ENCODE measurements around the gene RCOR1.

Gene RCOR1

DNA sequence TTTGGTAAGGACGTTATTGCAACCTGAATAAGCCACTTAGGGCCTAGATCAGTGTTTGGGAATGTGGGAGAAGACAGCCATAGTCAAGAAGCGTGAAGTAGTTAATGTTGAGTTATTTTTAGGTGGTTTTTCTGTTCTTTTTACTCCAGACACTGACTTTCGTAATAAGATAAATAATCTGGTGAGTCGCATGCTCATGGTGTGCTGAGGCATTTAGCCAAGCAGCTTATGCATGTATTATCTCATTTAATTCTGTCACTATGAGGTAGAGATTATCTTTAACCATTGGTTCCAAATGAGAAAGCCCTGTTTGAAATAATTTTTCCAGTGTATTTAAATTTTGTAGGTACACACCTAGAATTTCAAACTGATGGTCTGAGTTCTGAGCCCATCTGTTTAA lies 67.3 kb downstream of the RCOR1 start:
- Histone ChIP-seq H3K27me3 (ENCODE audit: control insufficient read depth, insufficient read depth, low read length) (no peaks in the 10 kb centered on the region), H3K4me1 (ENCODE audit: control insufficient read depth, insufficient read depth, low read length) (no peaks in the 10 kb centered on the region), H3K9ac (ENCODE audit: low read length) (no peak overlapping the region), H3K4me3 (ENCODE audit: low read length) (no peak overlapping the region), H3K36me3 (ENCODE audit: control insufficient read depth, insufficient read depth, low read length) (no peaks in the 10 kb centered on the region), H3K27ac (ENCODE audit: low read depth, low read length) (no peak overlapping the region)

DNA sequence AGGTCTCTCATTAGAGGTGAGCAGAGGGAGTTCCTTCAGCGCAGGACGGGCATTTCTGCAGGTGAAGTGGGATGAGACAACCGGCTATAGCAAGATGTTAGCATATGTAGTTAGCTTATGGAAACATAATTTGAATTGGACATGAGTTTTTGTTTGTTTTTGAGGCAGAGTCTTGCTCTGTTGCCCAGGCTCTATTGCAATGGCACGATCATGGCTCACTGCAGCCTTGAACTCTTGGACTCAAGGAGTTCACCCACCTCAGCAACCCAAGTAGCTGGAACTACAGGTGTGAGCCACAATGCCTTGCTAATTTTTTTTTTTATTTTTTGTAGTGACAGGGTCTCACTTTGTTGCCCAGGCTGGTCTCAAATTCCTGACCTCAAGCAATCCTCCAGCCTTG lies 69.2 kb downstream of the RCOR1 start:
- Histone ChIP-seq H3K36me3 (ENCODE audit: control insufficient read depth, insufficient read depth, low read length) (no peaks in the 10 kb centered on the region), H3K4me3 (ENCODE audit: low read length) (no peak overlapping the region), H3K27me3 (ENCODE audit: control insufficient read depth, insufficient read depth, low read length) (no peaks in the 10 kb centered on the region), H3K27ac (ENCODE audit: low read depth, low read length) (no peak overlapping the region), H3K4me1 (ENCODE audit: control insufficient read depth, insufficient read depth, low read length) (no peaks in the 10 kb centered on the region), H3K9ac (ENCODE audit: low read length) (no peak overlapping the region)

DNA sequence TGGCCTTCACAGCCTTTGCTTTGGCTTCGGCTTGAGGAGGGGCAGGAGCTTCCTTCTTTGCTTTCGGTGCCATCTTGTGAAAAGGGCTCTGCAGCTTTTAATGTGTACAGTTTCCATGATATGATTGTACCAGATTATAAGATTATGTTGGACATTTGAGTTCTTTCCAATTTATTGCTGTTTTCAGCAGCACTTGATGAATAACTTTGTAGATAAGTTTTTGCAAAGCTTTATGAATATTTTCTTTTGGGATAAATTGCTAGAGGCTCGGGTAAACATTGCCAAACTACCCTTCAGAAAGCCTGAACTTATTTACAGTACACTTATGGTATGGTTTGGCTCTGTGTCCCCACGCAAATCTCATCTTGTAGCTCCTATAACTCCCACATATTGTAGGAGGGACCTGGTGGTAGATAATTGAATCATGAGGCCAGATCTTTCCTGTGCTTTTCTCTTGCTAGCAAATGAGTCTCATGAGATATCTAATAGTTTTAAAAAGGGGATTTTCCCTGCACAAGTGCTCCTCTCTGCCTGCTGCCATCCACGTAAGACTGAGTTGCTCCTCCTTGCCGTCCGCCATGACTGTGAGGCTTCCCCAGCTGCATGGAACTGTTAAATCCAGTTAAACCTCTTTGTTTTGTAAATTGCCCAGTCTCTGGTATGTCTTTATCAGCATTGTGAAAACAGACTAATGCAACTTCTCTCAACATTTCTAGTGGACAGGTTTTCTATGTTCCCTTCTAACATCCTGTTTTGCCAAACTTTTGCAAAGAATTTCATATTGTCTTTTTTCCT lies 70.4 kb downstream of the RCOR1 start:
- no peaks in the 10 kb centered on the region for H3K36me3 ChIP-seq (ENCODE audit: control insufficient read depth, insufficient read depth, low read length)
- no peaks in the 10 kb centered on the region for H3K27me3 ChIP-seq (ENCODE audit: control insufficient read depth, insufficient read depth, low read length)
- H3K27ac ChIP-seq (ENCODE audit: low read depth, low read length) = no peak overlapping the region
- no peak overlapping the region for H3K4me3 ChIP-seq (ENCODE audit: low read length)
- no peaks in the 10 kb centered on the region for H3K4me1 ChIP-seq (ENCODE audit: control insufficient read depth, insufficient read depth, low read length)
- no peak overlapping the region for H3K9ac ChIP-seq (ENCODE audit: low read length)

DNA sequence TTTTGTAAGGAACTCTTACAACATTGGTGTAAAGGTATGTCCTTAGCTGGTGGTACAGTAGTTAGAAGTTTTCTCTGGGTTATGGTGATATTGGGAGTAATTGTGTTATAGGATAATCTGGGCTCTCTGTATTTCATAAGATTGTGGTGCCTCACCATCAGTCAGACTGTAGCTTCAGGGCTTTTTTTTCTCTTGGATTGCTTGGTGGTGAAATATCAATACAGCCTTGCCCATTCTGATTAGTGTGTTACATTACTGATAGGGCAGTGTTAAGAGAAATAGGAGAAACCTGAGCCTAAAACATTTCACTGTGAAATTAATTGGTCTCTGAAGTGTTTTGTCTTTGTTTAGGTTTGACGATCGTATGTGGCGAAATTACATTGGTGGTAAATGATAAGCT lies 71.0 kb downstream of the RCOR1 start:
- Histone ChIP-seq H3K27ac (ENCODE audit: low read depth, low read length) (no peak overlapping the region), H3K9ac (ENCODE audit: low read length) (no peak overlapping the region), H3K4me3 (ENCODE audit: low read length) (no peak overlapping the region), H3K4me1 (ENCODE audit: control insufficient read depth, insufficient read depth, low read length) (no peaks in the 10 kb centered on the region), H3K27me3 (ENCODE audit: control insufficient read depth, insufficient read depth, low read length) (no peaks in the 10 kb centered on the region), H3K36me3 (ENCODE audit: control insufficient read depth, insufficient read depth, low read length) (no peaks in the 10 kb centered on the region)

DNA sequence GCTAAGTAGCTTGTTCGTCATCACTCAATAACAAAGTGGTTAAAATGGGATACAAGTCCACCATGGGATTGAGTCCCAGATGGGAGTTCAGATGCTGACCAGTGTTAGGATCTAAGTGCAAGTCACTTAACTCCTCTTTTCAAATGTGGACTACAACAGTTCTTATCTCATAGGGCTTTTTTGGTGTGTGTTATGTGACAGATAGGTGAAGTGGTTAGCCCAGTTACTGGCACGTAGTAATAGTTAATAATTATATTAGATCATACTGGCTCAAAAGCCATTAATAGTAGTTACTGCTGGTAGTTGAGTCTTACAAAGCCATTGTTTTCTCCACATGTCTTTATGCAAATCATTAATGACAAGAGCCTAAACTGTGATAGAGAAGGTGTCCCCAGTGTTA lies 73.2 kb downstream of the RCOR1 start:
- Histone ChIP-seq H3K9ac (ENCODE audit: low read length) (no peak overlapping the region), H3K4me1 (ENCODE audit: control insufficient read depth, insufficient read depth, low read length) (no peaks in the 10 kb centered on the region), H3K36me3 (ENCODE audit: control insufficient read depth, insufficient read depth, low read length) (no peaks in the 10 kb centered on the region), H3K27ac (ENCODE audit: low read depth, low read length) (no peak overlapping the region), H3K4me3 (ENCODE audit: low read length) (no peak overlapping the region), H3K27me3 (ENCODE audit: control insufficient read depth, insufficient read depth, low read length) (no peaks in the 10 kb centered on the region)

DNA sequence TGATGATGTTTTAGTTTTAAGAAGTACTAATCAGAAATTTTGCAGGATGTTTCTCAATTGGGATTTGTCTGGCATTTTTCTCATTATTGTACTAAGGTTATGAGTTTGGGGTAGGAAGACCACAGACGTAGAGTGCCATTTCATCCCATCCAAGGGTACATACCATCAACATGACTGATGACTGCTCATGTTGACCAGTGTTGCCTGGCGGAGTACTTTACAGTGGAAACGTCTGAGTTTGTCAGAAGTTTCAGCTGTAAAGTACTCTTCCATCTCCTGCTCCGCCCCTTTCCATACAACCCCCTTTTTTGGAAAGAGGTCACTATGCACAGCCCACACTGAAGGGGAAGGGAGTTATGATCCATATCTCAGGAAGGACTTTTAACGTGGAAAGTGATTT lies 74.2 kb downstream of the RCOR1 start:
- no peak overlapping the region for H3K9ac ChIP-seq (ENCODE audit: low read length)
- no peaks in the 10 kb centered on the region for H3K36me3 ChIP-seq (ENCODE audit: control insufficient read depth, insufficient read depth, low read length)
- no peak overlapping the region for H3K27ac ChIP-seq (ENCODE audit: low read depth, low read length)
- no peaks in the 10 kb centered on the region for H3K4me1 ChIP-seq (ENCODE audit: control insufficient read depth, insufficient read depth, low read length)
- no peaks in the 10 kb centered on the region for H3K27me3 ChIP-seq (ENCODE audit: control insufficient read depth, insufficient read depth, low read length)
- no peak overlapping the region for H3K4me3 ChIP-seq (ENCODE audit: low read length)

DNA sequence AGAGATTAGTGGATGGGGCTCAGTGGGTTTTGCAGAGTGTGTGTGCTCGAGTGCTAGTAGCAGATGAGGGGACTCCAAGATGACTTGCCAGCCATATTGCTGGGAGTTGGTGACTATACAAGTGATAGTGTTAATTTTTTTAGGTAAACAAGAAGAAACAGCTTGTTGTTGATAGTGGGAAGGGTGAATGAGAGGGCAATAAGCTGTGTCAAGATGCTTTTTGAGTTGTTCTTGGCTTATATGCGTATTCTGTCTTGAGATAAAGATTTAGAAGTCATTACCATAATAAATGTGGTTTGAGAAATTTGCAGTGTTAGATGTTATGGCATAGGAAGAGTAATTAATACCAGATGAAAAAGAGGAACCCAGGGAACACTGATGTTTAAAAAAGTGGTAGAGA lies 75.3 kb downstream of the RCOR1 start:
- Histone ChIP-seq H3K36me3 (ENCODE audit: control insufficient read depth, insufficient read depth, low read length) (no peaks in the 10 kb centered on the region), H3K27ac (ENCODE audit: low read depth, low read length) (no peak overlapping the region), H3K4me1 (ENCODE audit: control insufficient read depth, insufficient read depth, low read length) (no peaks in the 10 kb centered on the region), H3K9ac (ENCODE audit: low read length) (no peak overlapping the region), H3K27me3 (ENCODE audit: control insufficient read depth, insufficient read depth, low read length) (no peaks in the 10 kb centered on the region), H3K4me3 (ENCODE audit: low read length) (no peak overlapping the region)

DNA sequence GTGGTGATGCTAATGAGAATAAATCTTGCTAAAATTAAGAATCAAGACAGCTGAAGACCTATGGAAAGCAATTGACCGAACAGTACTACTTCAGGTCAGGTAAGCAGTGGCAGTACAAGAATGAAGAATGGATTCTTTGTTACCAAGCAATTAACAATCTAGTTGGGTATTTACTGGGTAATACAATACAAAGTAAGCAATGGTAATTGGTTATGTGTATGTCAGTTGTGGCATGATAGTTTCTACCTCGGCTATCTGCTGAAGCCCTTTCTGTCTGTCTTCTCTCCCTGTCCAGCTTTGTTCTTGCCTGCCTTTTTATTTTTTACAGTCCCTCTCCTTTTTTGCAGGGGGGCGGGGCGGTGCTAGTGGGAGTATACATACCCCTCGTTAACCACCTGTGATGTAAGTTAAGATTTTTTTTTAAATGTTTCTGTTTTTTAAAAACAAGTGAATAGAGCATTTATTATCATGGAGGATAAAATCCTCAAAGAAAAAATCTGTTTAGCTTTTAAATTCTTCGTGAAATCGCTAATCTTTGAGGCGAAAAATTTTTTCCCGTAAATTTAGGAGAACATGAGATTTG lies 75.9 kb downstream of the RCOR1 start:
- Histone ChIP-seq H3K27me3 (ENCODE audit: control insufficient read depth, insufficient read depth, low read length) (no peaks in the 10 kb centered on the region), H3K4me1 (ENCODE audit: control insufficient read depth, insufficient read depth, low read length) (no peaks in the 10 kb centered on the region), H3K4me3 (ENCODE audit: low read length) (no peak overlapping the region), H3K9ac (ENCODE audit: low read length) (no peak overlapping the region), H3K36me3 (ENCODE audit: control insufficient read depth, insufficient read depth, low read length) (no peaks in the 10 kb centered on the region), H3K27ac (ENCODE audit: low read depth, low read length) (no peak overlapping the region)

DNA sequence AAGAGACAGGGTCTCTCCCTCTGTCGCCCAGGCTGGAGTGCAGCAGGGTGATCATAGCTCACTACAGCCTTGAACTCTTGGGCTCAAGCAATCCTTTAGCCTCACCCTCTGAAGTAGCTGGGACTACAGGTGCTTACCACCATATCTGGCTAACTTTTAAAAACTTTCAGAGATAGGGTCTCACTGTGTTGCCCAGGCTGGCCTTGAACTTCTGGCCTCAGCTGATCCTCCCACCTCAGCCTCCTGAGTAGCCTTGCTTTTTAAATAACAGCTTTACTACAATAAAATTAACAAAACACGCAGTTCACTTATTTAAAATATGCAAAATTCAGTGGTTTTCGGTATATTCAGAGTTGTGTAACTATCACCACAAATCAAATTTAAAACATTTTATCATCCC lies 79.0 kb downstream of the RCOR1 start:
- Histone ChIP-seq H3K27me3 (ENCODE audit: control insufficient read depth, insufficient read depth, low read length) (no peaks in the 10 kb centered on the region), H3K9ac (ENCODE audit: low read length) (no peak overlapping the region), H3K36me3 (ENCODE audit: control insufficient read depth, insufficient read depth, low read length) (no peaks in the 10 kb centered on the region), H3K4me3 (ENCODE audit: low read length) (no peak overlapping the region), H3K27ac (ENCODE audit: low read depth, low read length) (no peak overlapping the region), H3K4me1 (ENCODE audit: control insufficient read depth, insufficient read depth, low read length) (no peaks in the 10 kb centered on the region)

DNA sequence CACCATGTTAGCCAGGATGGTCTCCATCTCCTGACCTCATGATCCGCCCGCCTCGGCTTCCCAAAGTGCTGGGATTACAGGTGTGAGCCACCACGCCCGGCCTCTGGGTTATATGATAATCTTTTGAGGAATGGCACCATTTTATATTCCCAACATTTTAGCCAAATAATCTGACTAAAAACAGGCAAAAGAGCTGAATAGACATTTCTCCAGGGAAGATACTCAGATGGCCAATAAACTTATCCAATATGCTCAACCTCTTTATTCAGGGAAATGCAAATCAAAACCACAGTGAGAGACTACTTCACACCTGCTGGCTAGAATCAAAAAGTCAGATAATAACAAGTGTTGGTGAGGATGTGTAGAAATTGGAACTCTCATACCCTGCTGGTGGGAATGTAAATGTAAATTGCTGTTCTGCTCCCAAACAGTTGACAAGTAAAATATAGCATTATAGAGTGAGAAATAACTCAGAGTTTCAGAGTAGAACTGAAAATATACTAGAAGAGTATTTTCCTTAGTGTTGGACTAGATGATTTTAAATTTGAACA lies 80.0 kb downstream of the RCOR1 start:
- Histone ChIP-seq H3K4me1 (ENCODE audit: control insufficient read depth, insufficient read depth, low read length) (no peaks in the 10 kb centered on the region), H3K9ac (ENCODE audit: low read length) (no peak overlapping the region), H3K36me3 (ENCODE audit: control insufficient read depth, insufficient read depth, low read length) (no peaks in the 10 kb centered on the region), H3K27ac (ENCODE audit: low read depth, low read length) (no peak overlapping the region), H3K4me3 (ENCODE audit: low read length) (no peak overlapping the region), H3K27me3 (ENCODE audit: control insufficient read depth, insufficient read depth, low read length) (no peaks in the 10 kb centered on the region)

DNA sequence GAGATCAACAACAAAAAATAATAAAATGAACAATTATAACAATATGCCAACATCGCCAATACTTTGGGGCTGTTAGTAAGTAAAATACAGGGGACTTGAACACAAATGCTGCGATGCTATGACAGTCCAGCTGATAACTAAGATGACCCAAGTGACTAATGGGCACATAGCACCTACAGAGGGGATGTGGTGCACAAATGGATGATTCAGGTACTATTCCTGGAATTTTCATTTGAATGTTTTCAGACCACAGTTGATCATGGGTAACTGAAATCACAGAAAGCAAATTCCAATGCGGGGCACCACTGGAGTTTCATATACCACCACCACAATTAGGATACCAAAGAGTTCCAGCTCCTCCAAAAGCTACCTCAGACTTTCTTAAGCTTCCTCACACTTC lies 82.9 kb downstream of the RCOR1 start:
- H3K4me3 ChIP-seq (ENCODE audit: low read length) = no peak overlapping the region
- no peaks in the 10 kb centered on the region for H3K4me1 ChIP-seq (ENCODE audit: control insufficient read depth, insufficient read depth, low read length)
- H3K9ac ChIP-seq (ENCODE audit: low read length) = no peak overlapping the region
- H3K27ac ChIP-seq (ENCODE audit: low read depth, low read length) = no peak overlapping the region
- H3K27me3 ChIP-seq (ENCODE audit: control insufficient read depth, insufficient read depth, low read length) = no peaks in the 10 kb centered on the region
- H3K36me3 ChIP-seq (ENCODE audit: control insufficient read depth, insufficient read depth, low read length) = no peaks in the 10 kb centered on the region

DNA sequence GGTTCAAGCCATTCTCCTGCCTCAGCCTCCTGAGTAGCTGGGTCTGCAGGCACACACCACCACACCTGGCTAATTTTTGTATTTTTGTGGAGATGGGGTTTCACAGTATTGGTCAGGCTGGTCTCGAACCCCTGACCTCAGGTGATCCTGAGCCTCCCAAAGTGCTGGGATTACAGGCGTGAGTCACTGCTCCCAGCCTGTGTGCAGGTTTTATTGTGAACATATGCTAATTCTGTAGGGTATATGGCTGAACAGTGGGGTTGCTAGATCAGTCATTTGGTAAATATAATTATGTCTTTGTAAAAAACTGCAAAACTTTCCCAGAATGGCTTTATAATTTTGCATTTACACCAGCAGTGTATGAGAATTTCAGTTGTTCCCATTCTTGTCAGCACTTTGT lies 85.9 kb downstream of the RCOR1 start:
- no peaks in the 10 kb centered on the region for H3K4me1 ChIP-seq (ENCODE audit: control insufficient read depth, insufficient read depth, low read length)
- no peaks in the 10 kb centered on the region for H3K27me3 ChIP-seq (ENCODE audit: control insufficient read depth, insufficient read depth, low read length)
- H3K36me3 ChIP-seq (ENCODE audit: control insufficient read depth, insufficient read depth, low read length) = no peaks in the 10 kb centered on the region
- H3K9ac ChIP-seq (ENCODE audit: low read length) = no peak overlapping the region
- no peak overlapping the region for H3K27ac ChIP-seq (ENCODE audit: low read depth, low read length)
- H3K4me3 ChIP-seq (ENCODE audit: low read length) = no peak overlapping the region

Measured in rectal smooth muscle tissue (tissue), 1 donor.